TTC549 (cell line): Measurements from ENCODE around the gene NOS1AP.
"Not testable (repeated sequence)": the region's sequence is repeated elsewhere in the genome, so short reads cannot be mapped to it uniquely, and the experiment has no call there.

Experiments used
- FAIRE-seq: peaks from 2 replicates; lab custom pipeline; 2012; peaks lifted over from hg19 to GRCh38; lab: Jason Lieb, UNC

The NOS1AP gene

DNA sequence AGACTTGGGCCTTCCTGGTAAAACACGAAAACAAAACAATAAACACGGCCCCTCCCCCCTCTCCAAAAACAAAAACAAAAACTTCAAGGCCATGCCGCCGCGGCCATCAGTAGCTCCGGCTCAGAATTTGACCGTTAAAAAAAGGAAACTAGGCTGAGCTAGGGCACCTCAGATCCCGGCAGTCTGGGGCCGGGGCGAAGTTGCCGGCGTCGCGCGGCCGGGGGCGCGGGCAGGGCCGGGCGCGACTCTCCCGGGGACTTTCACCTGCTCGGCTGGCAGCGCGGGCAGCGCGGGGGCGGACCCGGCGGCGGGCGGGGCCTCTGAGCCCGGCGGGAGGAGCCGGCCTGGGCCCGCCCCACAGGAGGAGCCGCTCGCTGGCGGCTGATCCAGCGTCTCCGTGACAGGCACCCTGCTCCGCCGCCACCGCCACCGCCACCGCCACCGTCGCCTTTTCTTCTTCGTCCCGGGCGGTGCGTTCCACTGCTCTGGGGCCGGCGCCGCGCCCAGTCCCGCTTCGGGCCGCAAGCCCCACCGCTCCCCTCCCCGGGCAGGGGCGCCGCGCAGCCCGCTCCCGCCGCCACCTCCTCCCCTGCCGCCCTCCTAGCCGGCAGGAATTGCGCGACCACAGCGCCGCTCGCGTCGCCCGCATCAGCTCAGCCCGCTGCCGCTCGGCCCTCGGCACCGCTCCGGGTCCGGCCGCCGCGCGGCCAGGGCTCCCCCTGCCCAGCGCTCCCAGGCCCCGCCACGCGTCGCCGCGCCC, at the start of gene NOS1AP:
TSS of gene NOS1AP (plus strand) at position 358 of the 760 bp plus-strand sequence. CDS start 487 bp downstream, outside the sequence.
- no peak for FAIRE-seq

GRCh38 chr1:162020150-162020549, 49.3 kb upstream of the NOS1AP start:
- FAIRE-seq = no peak

DNA sequence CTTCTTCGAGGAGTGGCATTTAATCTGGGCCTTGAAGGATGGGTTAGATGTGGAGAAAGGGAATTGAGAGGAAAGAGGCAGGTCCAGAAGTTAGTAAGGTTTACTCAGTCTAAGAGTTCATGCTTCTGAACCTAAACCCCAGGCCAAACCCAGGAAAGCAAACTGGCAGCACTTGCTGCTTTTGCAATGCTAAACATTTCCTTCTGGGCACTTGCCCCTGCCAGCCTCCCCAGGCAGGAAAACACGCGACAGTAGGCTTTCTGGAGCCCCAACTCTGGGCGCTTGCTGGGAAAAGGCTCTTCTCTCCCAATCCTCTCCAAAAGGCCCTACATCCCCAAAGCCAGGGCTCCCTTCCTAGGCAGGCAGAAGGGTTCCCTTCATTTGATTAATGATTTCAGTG, 48.4 kb upstream of the NOS1AP start:
- FAIRE-seq = no peak

DNA sequence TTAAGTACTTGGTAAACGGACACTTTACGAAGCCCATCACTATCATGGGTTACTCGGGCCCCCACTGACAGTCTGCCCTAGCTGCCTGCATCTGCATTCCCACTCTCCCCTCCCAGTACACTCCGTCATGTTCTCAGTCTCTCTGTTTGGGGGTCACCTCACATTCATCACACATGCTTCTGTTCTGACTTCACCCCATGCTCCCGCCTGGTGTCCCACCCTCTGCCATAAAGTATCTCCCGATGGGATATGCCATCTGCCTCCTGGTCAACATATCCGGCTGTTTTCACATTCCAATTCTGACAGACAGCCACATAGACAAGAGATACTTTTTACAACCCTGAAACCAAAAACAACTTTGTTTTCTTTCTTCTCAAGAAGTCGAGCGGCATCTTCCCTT, 46.9 kb upstream of the NOS1AP start:
- FAIRE-seq = no peak

- no peak for FAIRE-seq
Observed at GRCh38 chr1:162023181-162023546, 46.3 kb upstream of the NOS1AP start.

GRCh38 chr1:162023547-162024501, 45.7 kb upstream of the NOS1AP start, which contains the start of gene OLFML2B:
Gene OLFML2B (minus strand): TSS chr1:162023869. CDS start chr1:162023430, 439 bp downstream.
- peak; percentile 72 for FAIRE-seq

DNA sequence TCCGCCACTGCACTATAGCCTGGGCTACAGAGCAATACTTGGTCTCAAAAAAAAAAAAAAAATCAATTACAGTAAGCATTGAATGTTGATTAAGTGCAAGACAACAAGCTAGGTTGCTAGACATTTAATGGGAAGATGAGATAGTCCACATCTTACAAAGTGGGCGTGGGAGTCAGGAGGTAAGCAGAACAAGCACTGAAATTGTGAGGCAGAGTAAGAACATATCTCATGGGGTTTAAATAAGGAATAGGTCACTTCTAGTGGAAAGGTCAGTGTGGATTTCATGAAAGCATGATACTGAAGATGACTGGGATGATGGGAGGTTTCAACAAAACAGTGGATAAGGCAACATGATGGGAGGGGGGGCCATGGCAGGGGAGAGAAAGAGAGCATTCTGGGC, 44.0 kb upstream of the NOS1AP start:
- no peak for FAIRE-seq

DNA sequence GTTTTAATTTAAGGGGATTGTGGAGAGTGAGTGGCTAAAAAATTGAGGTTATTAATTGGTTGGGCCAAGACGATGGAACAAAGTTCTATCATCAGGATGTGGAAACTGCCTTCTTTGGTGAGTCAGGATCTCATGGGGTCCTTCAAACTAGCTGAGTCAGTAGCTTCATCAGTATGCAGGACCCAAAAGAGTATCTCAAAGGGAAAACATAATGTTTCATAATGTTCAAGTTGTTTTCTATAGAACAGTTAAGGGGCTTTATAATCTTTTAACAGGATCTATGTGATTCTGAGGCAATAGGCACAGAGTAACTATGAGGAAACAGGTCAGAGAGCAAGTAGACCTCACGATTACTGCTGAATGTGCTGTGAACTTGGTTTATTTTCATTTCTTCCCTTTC, 42.6 kb upstream of the NOS1AP start:
- no peak for FAIRE-seq

DNA sequence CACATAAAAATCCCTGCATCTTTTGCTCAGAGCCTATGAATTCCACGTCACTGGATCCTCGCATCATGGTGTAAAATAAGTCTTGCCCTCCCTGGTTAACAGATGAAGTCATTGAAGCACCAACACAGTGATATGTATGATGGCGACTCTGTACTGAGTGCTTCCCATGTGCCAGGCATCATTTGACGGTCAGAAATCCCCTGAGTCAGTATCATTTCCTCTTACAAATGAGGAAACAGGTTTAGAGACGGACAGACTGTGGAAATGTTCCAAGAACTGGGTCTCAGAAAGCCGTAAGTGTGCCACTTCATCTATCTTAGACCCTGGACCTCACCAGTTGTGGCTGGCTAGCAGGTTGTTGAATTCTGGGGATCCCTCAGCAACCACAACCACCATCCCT, 40.8 kb upstream of the NOS1AP start:
- no peak for FAIRE-seq

DNA sequence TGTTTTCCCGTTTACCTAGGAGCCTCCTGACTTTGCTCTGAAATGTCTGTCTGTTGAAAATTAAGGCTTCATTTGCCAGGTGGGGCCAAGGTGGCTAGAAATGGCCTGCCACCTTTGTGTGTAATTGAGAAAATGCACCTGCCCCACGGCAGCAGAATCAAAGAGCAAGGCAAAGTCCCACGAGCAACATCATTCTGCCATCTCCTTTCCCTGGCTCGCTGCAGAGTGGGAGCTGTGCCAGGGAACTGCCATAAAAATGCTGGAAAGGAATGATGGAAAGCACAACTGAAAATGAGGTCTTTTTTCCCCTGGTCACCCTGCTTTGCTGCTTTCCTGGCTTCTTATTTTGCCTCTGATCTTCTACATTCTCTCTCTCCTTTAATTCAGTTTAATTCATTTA, 40.3 kb upstream of the NOS1AP start:
- FAIRE-seq = no peak

DNA sequence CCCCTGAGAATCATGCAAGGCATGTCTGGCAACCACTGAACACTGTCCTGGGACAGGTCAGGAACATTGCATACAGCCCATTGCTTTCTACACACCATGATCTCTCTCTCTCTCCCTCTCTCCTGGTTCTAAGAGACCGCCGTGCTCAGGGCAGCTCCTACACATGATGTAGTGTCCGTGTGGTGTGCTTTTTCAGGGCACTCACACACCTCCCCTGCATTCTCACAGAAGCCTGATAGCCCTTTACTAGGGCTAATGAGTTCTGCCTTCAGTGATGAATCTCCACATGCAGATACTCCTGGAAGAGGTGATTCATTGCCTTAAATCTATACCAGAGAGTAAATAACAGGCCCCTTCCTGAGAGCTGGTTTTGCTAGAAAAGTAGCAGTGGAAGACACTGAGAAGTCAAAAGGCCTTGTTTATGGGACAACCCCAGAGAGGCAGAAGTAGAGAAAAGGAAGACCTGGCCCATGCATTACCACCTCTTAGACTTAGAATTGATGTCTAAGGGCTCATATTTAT, 38.7 kb upstream of the NOS1AP start:
- no peak for FAIRE-seq

DNA sequence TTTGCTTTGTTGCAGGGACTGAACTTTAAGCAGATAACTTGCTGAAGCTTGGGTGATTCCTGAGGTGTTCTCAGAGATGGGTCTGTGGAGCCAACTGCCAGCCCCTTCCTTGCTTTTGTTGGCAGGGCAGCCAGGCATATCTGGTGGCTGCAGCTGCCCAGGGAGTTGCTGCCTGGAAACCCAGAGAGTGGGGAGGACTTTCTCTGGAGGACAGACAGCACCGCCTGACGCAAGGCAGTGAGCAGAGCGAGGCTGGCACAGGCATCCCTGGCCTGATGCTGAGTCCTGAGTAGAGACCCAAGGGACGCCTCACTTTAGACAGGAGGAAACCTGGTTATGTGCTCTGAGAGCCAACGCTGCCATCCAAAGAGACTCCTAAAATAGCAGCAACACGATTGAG, 36.1 kb upstream of the NOS1AP start:
- no peak for FAIRE-seq

- FAIRE-seq = no peak
Observed at GRCh38 chr1:162035241-162035640, 34.2 kb upstream of the NOS1AP start.

- no peak for FAIRE-seq
Observed at GRCh38 chr1:162036163-162036562, 33.3 kb upstream of the NOS1AP start.

DNA sequence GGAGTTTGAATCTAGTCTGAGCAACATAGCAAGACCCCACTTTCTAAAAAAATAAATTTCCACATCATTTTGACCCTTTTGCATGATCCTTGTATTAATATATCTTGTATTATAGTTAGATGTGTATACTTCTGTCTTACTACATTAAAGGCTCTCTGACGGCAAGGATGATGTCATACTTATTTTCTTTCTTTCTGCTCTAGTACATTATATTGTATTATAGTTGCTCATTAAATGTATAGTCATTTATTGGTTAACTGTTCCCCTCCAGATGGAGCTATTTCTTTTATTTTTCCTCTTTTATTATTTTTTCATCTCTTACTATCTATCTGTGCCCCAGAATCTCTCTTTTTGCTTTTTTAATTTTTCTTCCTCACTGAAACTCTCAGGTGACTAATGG, 30.9 kb upstream of the NOS1AP start:
- no peak for FAIRE-seq

- FAIRE-seq = no peak
Observed at GRCh38 chr1:162040001-162040400, 29.5 kb upstream of the NOS1AP start.

- peak; percentile 90 for FAIRE-seq
Observed at GRCh38 chr1:162040657-162041056, 28.8 kb upstream of the NOS1AP start.

- peak; percentile 74 for FAIRE-seq
Observed at GRCh38 chr1:162042361-162042760, 27.1 kb upstream of the NOS1AP start.

GRCh38 chr1:162046921-162047320, 22.6 kb upstream of the NOS1AP start:
- FAIRE-seq = no peak

- FAIRE-seq = not testable (repeated sequence)
Observed at GRCh38 chr1:162053949-162054348, 15.5 kb upstream of the NOS1AP start.

- no peak for FAIRE-seq
Observed at GRCh38 chr1:162055062-162055461, 14.4 kb upstream of the NOS1AP start.

DNA sequence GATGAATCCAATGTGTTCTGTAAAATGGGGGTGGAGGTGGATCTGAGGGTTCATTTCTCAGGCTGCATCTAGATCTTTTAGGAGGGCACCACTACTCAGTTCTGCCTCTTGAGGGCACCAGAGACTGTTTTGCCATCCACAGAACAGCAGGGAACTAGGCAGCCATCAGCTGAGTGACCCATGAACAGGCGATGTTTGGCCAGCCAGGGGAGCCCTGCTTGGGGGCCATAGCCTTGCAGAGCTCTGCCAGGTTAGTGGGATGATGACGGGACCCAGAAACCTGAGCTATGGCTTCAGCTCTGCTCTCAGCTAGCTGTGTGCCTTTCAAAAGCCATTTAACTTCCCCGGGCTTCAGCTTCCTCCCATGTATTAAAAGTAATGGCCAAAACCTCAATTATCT, 13.4 kb upstream of the NOS1AP start:
- peak; percentile 90 for FAIRE-seq

DNA sequence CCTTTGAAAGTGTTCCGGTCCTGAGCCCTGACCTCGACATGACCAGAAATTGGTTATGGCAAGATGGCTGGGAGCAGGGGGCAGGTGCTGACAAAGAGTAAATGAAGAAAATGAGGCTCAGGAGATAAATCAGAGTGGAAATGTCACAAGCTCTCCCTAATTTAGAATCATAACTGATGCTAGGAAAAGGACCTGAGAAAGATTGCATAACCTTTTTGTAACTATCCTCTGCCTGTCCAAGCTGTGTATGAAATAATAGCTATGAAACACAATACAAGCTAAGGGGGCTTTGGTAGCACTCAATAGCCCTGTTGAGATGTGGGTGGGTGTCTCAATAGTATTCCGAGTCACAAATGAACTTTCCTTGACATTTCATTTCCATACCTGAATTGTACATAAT, 12.9 kb upstream of the NOS1AP start:
- no peak for FAIRE-seq
